ENCODE results near the gene ITSN2. TPM values are rescaled to one million over a fixed set of nuclear protein-coding genes. Genes with fewer than 3 reads are reported as not detected.

The ITSN2 gene
- polyA plus RNA-seq, 3 donors: 15.2 to 22.5 (median 21.1) TPM

DNA sequence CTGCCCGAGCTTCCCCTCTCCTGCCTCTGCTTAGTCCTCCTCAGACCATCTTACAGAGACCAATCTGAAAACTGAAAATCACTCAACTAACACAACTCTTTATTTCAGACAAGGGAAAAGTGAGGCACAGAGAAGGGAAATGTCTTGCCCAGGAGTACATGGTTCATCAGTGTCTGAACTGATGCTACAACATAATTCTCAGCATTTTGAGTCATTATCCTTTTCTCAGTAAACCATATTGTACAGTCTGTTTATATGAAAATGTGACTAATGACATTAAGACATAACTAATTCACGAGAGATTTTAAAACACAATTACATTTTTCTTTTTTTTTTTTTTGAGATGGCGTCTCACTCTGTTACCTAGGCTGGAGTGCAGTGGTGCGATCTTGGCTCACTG, 62.7 kb downstream of the ITSN2 start:
- 91 to 98% (median 97%) methylated on average over 4 of the region's 4 CpGs for WGBS, 3 donors

GRCh38 chr2:24287171-24287570, 73.2 kb downstream of the ITSN2 start:
- H3K27ac ChIP-seq (ENCODE audit: low read depth, low read length): no peak overlapping the region
- WGBS, 3 donors: 95 to 97% (median 97%) methylated on average over 1 of the region's 1 CpG

More for the DNA sequence above, 62.7 kb downstream of the ITSN2 start:
- no peak overlapping the region for H3K27ac ChIP-seq (ENCODE audit: low read depth, low read length)

GRCh38 chr2:24285484-24286152, 74.7 kb downstream of the ITSN2 start:
- no peak overlapping the region for H3K27ac ChIP-seq (ENCODE audit: low read depth, low read length)
- WGBS, 3 donors: 74 to 94% (median 92%) methylated on average over 2 of the region's 2 CpGs

GRCh38 chr2:24280645-24281044, 79.7 kb downstream of the ITSN2 start:
- WGBS, 3 donors: 96 to 98% (median 97%) methylated on average over 2 of the region's 2 CpGs
- no peak overlapping the region for H3K27ac ChIP-seq (ENCODE audit: low read depth, low read length)

GRCh38 chr2:24280161-24280560, 80.2 kb downstream of the ITSN2 start:
- H3K27ac ChIP-seq (ENCODE audit: low read depth, low read length): no peak overlapping the region
- 87 to 92% (median 90%) methylated on average over 4 of the region's 4 CpGs for WGBS, 3 donors

- H3K27ac ChIP-seq (ENCODE audit: low read depth, low read length): no peak overlapping the region
- WGBS, 3 donors: 44 to 53% (median 52%) methylated on average over 4 of the region's 4 CpGs
Observed at GRCh38 chr2:24276349-24276899, 83.9 kb downstream of the ITSN2 start.

DNA sequence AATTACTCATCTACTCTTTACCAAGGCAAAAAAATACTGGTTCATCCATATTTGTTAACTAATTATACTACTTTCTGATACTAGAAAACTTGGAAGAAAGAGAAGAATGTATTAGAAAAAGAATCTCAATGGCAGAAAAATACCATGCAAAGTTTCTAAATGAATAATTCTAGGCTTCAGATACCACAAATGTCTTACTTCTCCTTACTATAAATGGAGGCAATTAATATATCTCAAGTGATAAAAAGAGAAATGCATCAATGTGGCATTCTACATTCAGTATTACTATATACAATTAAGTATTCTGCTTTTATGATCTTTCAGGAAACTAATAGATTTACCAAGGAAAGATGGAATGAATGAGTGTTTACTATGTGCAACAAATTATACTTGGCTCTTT, 85.5 kb downstream of the ITSN2 start:
- no peak overlapping the region for H3K27ac ChIP-seq (ENCODE audit: low read depth, low read length)

GRCh38 chr2:24273598-24273997, 86.7 kb downstream of the ITSN2 start:
- no peak overlapping the region for H3K27ac ChIP-seq (ENCODE audit: low read depth, low read length)
- 79 to 91% (median 82%) methylated on average over 2 of the region's 2 CpGs for whole genome bisulfite sequencing, 3 donors

- no peak overlapping the region for H3K27ac ChIP-seq (ENCODE audit: low read depth, low read length)
- WGBS, 3 donors: 83 to 89% (median 87%) methylated on average over 2 of the region's 2 CpGs
Observed at GRCh38 chr2:24272907-24273306, 87.4 kb downstream of the ITSN2 start.

GRCh38 chr2:24272161-24272802, 88.1 kb downstream of the ITSN2 start:
- WGBS, 3 donors: 89 to 100% (median 98%) methylated on average over 2 of the region's 2 CpGs

DNA sequence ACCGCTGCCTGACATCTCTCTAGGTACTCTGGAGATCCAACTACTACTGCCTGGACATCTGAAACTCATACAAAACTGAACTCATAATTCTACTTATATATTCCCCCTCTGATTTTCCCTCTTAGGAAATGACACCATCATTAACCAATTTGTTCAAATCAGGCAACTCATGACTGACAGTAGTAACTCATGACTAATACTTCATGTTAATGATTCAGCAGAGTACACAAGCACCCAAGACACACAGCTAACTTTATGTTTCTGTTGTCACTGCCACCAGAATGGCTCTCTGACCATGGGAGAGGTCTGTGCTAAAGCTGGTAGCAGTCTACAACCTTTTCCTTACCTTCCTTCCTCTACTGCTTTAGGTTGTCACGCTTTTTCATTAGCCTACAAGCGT, 91.1 kb downstream of the ITSN2 start:
- H3K27ac ChIP-seq (ENCODE audit: low read depth, low read length): no peak overlapping the region
- 98 to 99% (median 99%) methylated on average over 3 of the region's 3 CpGs for WGBS, 3 donors

More at GRCh38 chr2:24272161-24272802, 88.1 kb downstream of the ITSN2 start:
- no peak overlapping the region for H3K27ac ChIP-seq (ENCODE audit: low read depth, low read length)

- 93 to 98% (median 98%) methylated on average over 2 of the region's 2 CpGs for WGBS, 3 donors
- H3K27ac ChIP-seq (ENCODE audit: low read depth, low read length): no peak overlapping the region
Observed at GRCh38 chr2:24265212-24265611, 95.1 kb downstream of the ITSN2 start.

DNA sequence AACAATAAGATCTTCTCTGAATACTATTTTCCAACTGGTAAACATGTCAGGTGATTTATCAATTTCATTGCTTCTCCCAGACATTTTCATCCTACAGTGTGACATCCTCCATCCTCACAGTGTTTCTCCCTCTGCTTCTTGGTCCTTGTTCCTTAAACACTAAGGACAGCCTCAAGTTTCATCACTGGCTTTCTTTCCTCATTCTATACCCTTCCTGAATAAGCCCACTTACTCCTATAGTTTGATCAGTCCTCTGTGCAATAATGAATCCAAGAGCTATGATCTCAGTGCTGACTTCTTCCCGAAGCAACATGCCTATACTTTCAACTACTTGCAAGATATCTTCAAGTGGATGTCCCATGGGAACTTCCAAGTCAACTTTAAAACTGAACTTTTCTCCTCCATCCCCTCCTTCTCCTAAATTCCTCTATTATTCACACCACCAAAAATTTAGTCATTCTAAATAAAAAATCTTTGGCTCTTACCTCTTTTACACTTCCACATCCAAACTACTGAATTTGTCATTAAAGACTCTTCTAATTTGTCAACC, 97.8 kb downstream of the ITSN2 start:
- 47 to 85% (median 60%) methylated on average over 1 of the region's 1 CpG for WGBS, 3 donors
- no peak overlapping the region for H3K27ac ChIP-seq (ENCODE audit: low read depth, low read length)

GRCh38 chr2:24261441-24261840, 98.9 kb downstream of the ITSN2 start:
- 59 to 78% (median 65%) methylated on average over 3 of the region's 3 CpGs for WGBS, 3 donors

GRCh38 chr2:24259316-24259715, 101.0 kb downstream of the ITSN2 start:
- H3K27ac ChIP-seq (ENCODE audit: low read depth, low read length): no peak overlapping the region
- WGBS, 3 donors: 51 to 65% (median 56%) methylated on average over 2 of the region's 2 CpGs

More at GRCh38 chr2:24261441-24261840, 98.9 kb downstream of the ITSN2 start:
- no peak overlapping the region for H3K27ac ChIP-seq (ENCODE audit: low read depth, low read length)

DNA sequence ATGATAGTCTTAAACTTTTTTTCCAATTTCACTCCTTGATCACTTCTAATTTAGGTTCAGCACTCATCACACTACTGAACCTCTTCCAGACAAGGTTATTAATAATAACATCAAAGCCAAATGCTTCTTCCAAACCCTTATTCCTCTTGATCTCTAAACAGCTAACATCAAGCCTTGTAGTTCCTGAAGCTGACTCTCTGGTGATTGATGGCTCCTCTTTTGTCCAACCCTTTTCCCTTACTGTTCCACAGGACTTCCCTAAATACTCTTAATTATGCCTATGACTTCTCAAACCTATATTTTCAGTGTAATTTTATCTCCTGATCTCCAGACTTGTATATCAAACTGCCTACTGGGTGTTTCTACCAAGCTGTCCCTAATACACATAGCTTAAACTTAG, 101.6 kb downstream of the ITSN2 start:
- no peak overlapping the region for H3K27ac ChIP-seq (ENCODE audit: low read depth, low read length)

DNA sequence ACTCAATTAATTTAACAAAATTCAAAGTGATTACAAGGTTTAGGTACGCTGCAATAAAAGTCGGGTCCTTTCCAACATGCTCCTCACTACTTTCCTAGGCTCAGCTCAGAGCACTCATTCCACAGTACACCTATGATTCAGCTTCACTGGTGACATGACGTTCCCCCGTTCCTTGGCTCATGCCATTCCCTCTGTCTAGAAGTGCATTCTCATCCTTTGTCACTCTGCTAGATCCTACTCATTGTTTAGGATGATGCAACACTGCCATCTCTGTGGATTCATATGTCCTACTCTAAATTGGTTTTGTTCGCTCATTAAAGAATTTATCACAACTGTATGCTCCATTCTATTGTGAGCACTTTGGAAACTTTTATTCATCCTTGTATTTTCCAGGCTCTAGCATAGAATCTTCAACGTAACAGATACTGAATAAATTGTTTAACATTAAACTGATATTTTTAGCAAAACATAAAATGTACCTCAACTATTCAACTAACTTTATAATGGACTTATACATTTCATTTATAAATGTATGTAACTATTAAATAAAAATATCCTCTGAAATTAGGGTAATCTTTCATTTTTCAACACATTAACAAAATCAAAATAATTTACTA, 106.9 kb downstream of the ITSN2 start:
- 95 to 97% (median 97%) methylated on average over 6 of the region's 6 CpGs for WGBS, 3 donors
- H3K27ac ChIP-seq (ENCODE audit: low read depth, low read length): no peak overlapping the region

GRCh38 chr2:24247592-24247991, 112.7 kb downstream of the ITSN2 start:
- 53 to 94% (median 91%) methylated on average over 3 of the region's 3 CpGs for WGBS, 3 donors

GRCh38 chr2:24247164-24247563, 113.2 kb downstream of the ITSN2 start:
- no peak overlapping the region for H3K27ac ChIP-seq (ENCODE audit: low read depth, low read length)
- WGBS, 3 donors: 96 to 98% (median 97%) methylated on average over 1 of the region's 1 CpG

More at GRCh38 chr2:24247592-24247991, 112.7 kb downstream of the ITSN2 start:
- H3K27ac ChIP-seq (ENCODE audit: low read depth, low read length): no peak overlapping the region

All from adipose tissue (tissue), 3 donors.